B cell (primary cell): Measurements from ENCODE around the gene PTX4. TPM values are rescaled to one million over a fixed set of nuclear protein-coding genes. Genes with fewer than 3 reads are reported as not detected.

ENCODE experiments used
- ATAC-seq: fragments of 200-7000 bp; cut with Tn5 transposase; one replicate; pipeline ENCODE4 v1.10.0; 2021; ENCODE audit warnings: low read depth, mild to moderate bottlenecking, moderate number of reproducible peaks, moderate library complexity
- CTCF ChIA-PET: fragments of 350-600 bp; sonication (Branson Sonifier 250); formaldehyde crosslinking; loops from one replicate; lab custom pipeline; 2021; ENCODE audit warnings: antibody characterized with exemption, inconsistent platforms; lab: Charles Lee
- POLR2A ChIA-PET: fragments of 350-600 bp; sonication (Branson Sonifier 250); formaldehyde crosslinking; loops from one replicate; lab custom pipeline; 2021; ENCODE audit warnings: antibody characterized with exemption; lab: Charles Lee
- DNase-seq: peaks from one replicate; pipeline ENCODE4 v3.0.0; 2013
- H2AFZ ChIP-seq: 2 replicates; pipeline ENCODE4 v1.6.1; 2012; ENCODE audit warnings: mild to moderate bottlenecking, low read depth, low read length; ENCODE audit not compliant: insufficient read depth, poor library complexity, severe bottlenecking
- H3K27ac ChIP-seq, 2 donors: 1 replicate in 1 of 2; 2 replicates in 1 of 2; pipeline ENCODE4 v1.5.1; 2012 to 2013; ENCODE audit warnings: low read length in 2 of 2, mild to moderate bottlenecking in 2 of 2, moderate library complexity in 1 of 2
- H3K27me3 ChIP-seq, 4 experiments: fragments of 200-600 bp in 1 of 4; sonication (generic) in 1 of 4; replicated peaks in 1 of 4; 1 replicate in 2 of 4; 2 replicates in 2 of 4; pipeline versions ENCODE4 v1.6.1 to v1.7.0; 2013 to 2016; ENCODE audit warnings: low read length in 3 of 4, mild to moderate bottlenecking in 2 of 4, mixed read lengths in 1 of 4, moderate library complexity in 1 of 4; ENCODE audit not compliant: insufficient read depth in 4 of 4, control insufficient read depth in 3 of 4; ENCODE audit errors: control extremely low read depth in 1 of 4
- H3K36me3 ChIP-seq, 2 experiments: replicated peaks in 1 of 2; 1 replicate in 1 of 2; 2 replicates in 1 of 2; pipeline versions ENCODE4 v1.6.1 to v1.7.1; 2013; ENCODE audit warnings: low read length in 1 of 2; ENCODE audit not compliant: insufficient read depth in 2 of 2, control insufficient read depth in 1 of 2; ENCODE audit errors: control extremely low read depth in 1 of 2, extremely low read depth in 1 of 2
- H3K4me1 ChIP-seq, 2 donors: fragments of 200-600 bp in 1 of 2; sonication (generic) in 1 of 2; 1 replicate in 1 of 2; 2 replicates in 1 of 2; pipeline versions ENCODE4 v1.5.1 to v1.6.1; 2013 to 2017; ENCODE audit warnings: low read length in 2 of 2; ENCODE audit not compliant: control insufficient read depth in 2 of 2, insufficient read depth in 2 of 2
- H3K4me2 ChIP-seq: replicated peaks from 2 replicates; pipeline ENCODE3; 2012; ENCODE audit warnings: mild to moderate bottlenecking, low read depth, low read length; ENCODE audit not compliant: poor library complexity, severe bottlenecking
- H3K4me3 ChIP-seq, 5 experiments: fragments of 200-600 bp in 1 of 5; sonication (generic) in 1 of 5; 1 replicate in 3 of 5; 2 replicates in 2 of 5; pipeline versions ENCODE4 v1.5.1 to v1.7.0; 2011 to 2016; ENCODE audit warnings: low read length in 4 of 5, mild to moderate bottlenecking in 4 of 5, low read depth in 2 of 5, control low read depth in 1 of 5, moderate library complexity in 1 of 5; ENCODE audit not compliant: insufficient read depth in 1 of 5; ENCODE audit errors: control extremely low read depth in 1 of 5, extremely low read depth in 1 of 5
- H3K79me2 ChIP-seq: fragments of 200-600 bp; sonication (generic); one replicate; pipeline ENCODE4 v1.6.0; 2016; ENCODE audit warnings: low read length; ENCODE audit not compliant: control insufficient read depth, insufficient read depth
- H3K9ac ChIP-seq: fragments of 200-600 bp; sonication (generic); 2 replicates; pipeline ENCODE4 v1.6.1; 2017; ENCODE audit warnings: mild to moderate bottlenecking, low read length, moderate library complexity
- H3K9me3 ChIP-seq, 3 donors: one replicate each; pipeline versions ENCODE4 v1.6.1 to v1.7.1; 2013; ENCODE audit warnings: low read length in 2 of 3; ENCODE audit not compliant: control insufficient read depth in 2 of 3, insufficient read depth in 1 of 3; ENCODE audit errors: control extremely low read depth in 1 of 3
- H4K20me1 ChIP-seq: 2 replicates; pipeline ENCODE4 v1.6.0; 2012; ENCODE audit warnings: mild to moderate bottlenecking, low read length; ENCODE audit not compliant: insufficient read depth, control insufficient read depth, poor library complexity, severe bottlenecking
- H3K27ac Mint-ChIP-seq: one replicate; pipeline ENCODE4 v1.8.0; 2021; ENCODE audit warnings: mixed read lengths
- H3K27me3 Mint-ChIP-seq: one replicate; pipeline ENCODE4 v1.8.0; 2021; ENCODE audit warnings: mixed read lengths
- H3K4me1 Mint-ChIP-seq: one replicate; pipeline ENCODE4 v1.8.0; 2021; ENCODE audit warnings: mixed read lengths
- H3K4me3 Mint-ChIP-seq: one replicate; pipeline ENCODE4 v1.8.0; 2021; ENCODE audit warnings: mixed read lengths
- H3K9me3 Mint-ChIP-seq: one replicate; pipeline ENCODE4 v1.8.0; 2022; ENCODE audit warnings: mixed read lengths; ENCODE audit not compliant: insufficient read depth
- EZH2 ChIP-seq: IDR thresholded peaks from 2 replicates; pipeline ENCODE4 v1.6.1; 2012; ENCODE audit warnings: borderline replicate concordance, low read depth, mild to moderate bottlenecking, moderate library complexity, low read length; ENCODE audit not compliant: insufficient read depth, poor library complexity, severe bottlenecking
- WGBS: methylation state at CpG from one replicate; pipeline ENCODE4 v1.1.5; 2013; ENCODE audit warnings: missing lambda C conversion rate; ENCODE audit not compliant: insufficient coverage; 5-methylcytosine and 5-hydroxymethylcytosine counted together
- intact Hi-C: fragments of 100-400 bp; cut with micrococcal nuclease; formaldehyde crosslinking; loops from one replicate; pipeline ENCODE4 v1.10.0; 2022
- polyA plus RNA-seq: library from polyadenylated mRNA; depleted of rRNA; stranded (reverse); fragments of >200 nt; gene quantifications from 2 replicates; pipeline ENCODE4 v1.2.3, GENCODE V29; 2012
- total RNA-seq, 2 donors: library from RNA; stranded (reverse); fragments of 120-200 nt in 1 of 2; gene quantifications; 1 replicate in 1 of 2; 2 replicates in 1 of 2; pipeline versions ENCODE4 v1.2.3 to v1.2.4, GENCODE V29; 2013 to 2022
- TF ChIP-seq, protein P1 (sequence below): fragments of 200-600 bp; IDR thresholded peaks from one replicate; pipeline ENCODE4 v1.8.0; 2022; ENCODE audit warnings: antibody characterized with exemption, mild to moderate bottlenecking

The PTX4 gene
- total and polyA plus RNA-seq, 2 donors (not counting 1 experiment from before 2014, with no cell fraction given), result 0.33 TPM; not detected in 1

DNA sequence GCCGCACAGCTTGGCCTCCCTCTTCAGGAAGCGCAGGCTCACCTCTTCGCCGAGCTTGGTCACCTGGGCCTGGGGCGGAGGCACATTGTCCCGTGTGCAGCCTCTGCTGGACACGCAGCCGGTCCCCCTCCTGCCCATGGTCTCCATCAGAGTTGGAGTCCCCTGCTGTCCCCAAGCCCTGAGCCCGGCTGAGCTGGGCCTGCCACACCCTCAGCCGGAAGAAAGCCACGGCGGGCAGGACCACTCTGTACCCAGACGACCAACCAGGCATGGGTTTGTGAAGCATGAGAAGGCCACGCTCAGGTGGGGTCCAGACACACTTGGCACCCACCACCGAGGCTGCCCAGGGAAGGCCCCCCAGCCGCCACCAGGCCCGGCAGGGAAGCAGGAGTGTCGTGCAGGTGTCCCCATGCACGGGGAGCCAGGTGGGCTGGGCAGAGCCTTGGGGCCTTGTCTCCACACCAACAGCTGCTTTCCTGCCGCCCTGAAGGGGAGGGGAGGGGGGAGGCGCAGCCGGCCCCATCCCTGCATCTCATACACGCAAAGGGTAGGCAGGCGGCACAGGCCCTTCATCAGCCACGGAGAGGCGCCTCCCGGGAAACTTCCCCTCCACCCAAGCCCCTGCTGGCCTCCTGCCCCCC lies 49.6 kb downstream of the PTX4 start:
- TF ChIP-seq, protein P1, sequence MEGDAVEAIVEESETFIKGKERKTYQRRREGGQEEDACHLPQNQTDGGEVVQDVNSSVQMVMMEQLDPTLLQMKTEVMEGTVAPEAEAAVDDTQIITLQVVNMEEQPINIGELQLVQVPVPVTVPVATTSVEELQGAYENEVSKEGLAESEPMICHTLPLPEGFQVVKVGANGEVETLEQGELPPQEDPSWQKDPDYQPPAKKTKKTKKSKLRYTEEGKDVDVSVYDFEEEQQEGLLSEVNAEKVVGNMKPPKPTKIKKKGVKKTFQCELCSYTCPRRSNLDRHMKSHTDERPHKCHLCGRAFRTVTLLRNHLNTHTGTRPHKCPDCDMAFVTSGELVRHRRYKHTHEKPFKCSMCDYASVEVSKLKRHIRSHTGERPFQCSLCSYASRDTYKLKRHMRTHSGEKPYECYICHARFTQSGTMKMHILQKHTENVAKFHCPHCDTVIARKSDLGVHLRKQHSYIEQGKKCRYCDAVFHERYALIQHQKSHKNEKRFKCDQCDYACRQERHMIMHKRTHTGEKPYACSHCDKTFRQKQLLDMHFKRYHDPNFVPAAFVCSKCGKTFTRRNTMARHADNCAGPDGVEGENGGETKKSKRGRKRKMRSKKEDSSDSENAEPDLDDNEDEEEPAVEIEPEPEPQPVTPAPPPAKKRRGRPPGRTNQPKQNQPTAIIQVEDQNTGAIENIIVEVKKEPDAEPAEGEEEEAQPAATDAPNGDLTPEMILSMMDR, result no peak
- no peak for TF ChIP-seq EZH2
- 87% methylated on average over 18 of the region's 27 CpGs for WGBS

GRCh38 chr16:1438229-1439057 lies 50.3 kb downstream of the PTX4 start:
- Histone ChIP-seq H3K27ac (no peak overlapping the region), H3K9ac (no peak overlapping the region), H3K36me3 (no peaks in the 10 kb centered on the region), H3K9me3 (no peaks in the 10 kb centered on the region), H3K4me1 (peaks cover under 1 to 2% of the 10 kb centered on the region in 2 donors), H4K20me1 (no peaks in the 10 kb centered on the region), H3K4me2 (no peak overlapping the region), H2AFZ (no peak overlapping the region), H3K79me2 (no peaks in the 10 kb centered on the region), H3K4me3 (no peak overlapping the region), H3K27me3 (no peaks in the 10 kb centered on the region)
- TF ChIP-seq, protein P1, result no peak
- TF ChIP-seq EZH2, result no peak
- no peak overlapping the region for H3K27ac Mint-ChIP-seq
- intact Hi-C loops, result no loop called here
- ChIA-PET CTCF (no interaction called here), POLR2A (interaction anchor here (0.6 kb wide), 1 partner anchor 38 kb away, joined by 9 read pairs; no protein-coding TSS in a partner anchor)
- H3K9me3 Mint-ChIP-seq, result no peaks in the 10 kb centered on the region
- H3K27me3 Mint-ChIP-seq, result no peaks in the 10 kb centered on the region
- WGBS, result 94% methylated on average over 35 of the region's 35 CpGs
- DNase-seq, result no peak
- no peak for ATAC-seq
- no peak overlapping the region for H3K4me3 Mint-ChIP-seq
- no peaks in the 10 kb centered on the region for H3K4me1 Mint-ChIP-seq

More for the DNA sequence above, 49.6 kb downstream of the PTX4 start:
- no peak overlapping the region for H3K27ac Mint-ChIP-seq
- intact Hi-C loops, result no loop called here
- Histone ChIP-seq H3K4me1 (peaks cover 3 to 6% of the 10 kb centered on the region in 2 donors), H3K9ac (no peak overlapping the region), H3K27me3 (no peaks in the 10 kb centered on the region), H3K4me2 (no peak overlapping the region), H3K4me3 (no peak overlapping the region), H3K36me3 (no peaks in the 10 kb centered on the region), H3K79me2 (no peaks in the 10 kb centered on the region), H2AFZ (no peak overlapping the region), H4K20me1 (no peaks in the 10 kb centered on the region), H3K27ac (no peak overlapping the region), H3K9me3 (no peaks in the 10 kb centered on the region)
- no peak for DNase-seq
- no peaks in the 10 kb centered on the region for H3K27me3 Mint-ChIP-seq
- no peak overlapping the region for H3K4me3 Mint-ChIP-seq
- no peaks in the 10 kb centered on the region for H3K4me1 Mint-ChIP-seq
- ATAC-seq, result no peak
- POLR2A ChIA-PET, result interaction anchor here (0.6 kb wide), 1 partner anchor 39 kb away, joined by 9 read pairs; no protein-coding TSS in a partner anchor
- CTCF ChIA-PET, result no interaction called here
- no peaks in the 10 kb centered on the region for H3K9me3 Mint-ChIP-seq
